ENCODE data around the gene XPR1. TPM values are rescaled to one million over a fixed set of nuclear protein-coding genes. Genes with fewer than 3 reads are reported as not detected.

Gene XPR1
- total RNA-seq, 1 donor from 2014 or later = 62.1 TPM

GRCh38 chr1:180921386-180921785 is 289.6 kb downstream of the XPR1 start:
- Mint-ChIP-seq H3K27me3 (ENCODE audit: unreplicated experiment) (peaks cover 11% of the 10 kb centered on the region), H3K4me1 (ENCODE audit: low read depth, unreplicated experiment) (peaks cover 49% of the 10 kb centered on the region), H3K9me3 (ENCODE audit: unreplicated experiment) (peaks cover 18% of the 10 kb centered on the region), H3K27ac (ENCODE audit: unreplicated experiment) (no peak overlapping the region), H3K4me3 (ENCODE audit: unreplicated experiment) (no peak overlapping the region), H3K36me3 (ENCODE audit: unreplicated experiment) (no peaks in the 10 kb centered on the region)
- no peak for TF ChIP-seq CTCF (IDR thresholded peaks at IDR 0.05; ENCODE audit: partially characterized antibody, unreplicated experiment)
- DNase-seq = no peak

GRCh38 chr1:180921891-180922630 is 290.2 kb downstream of the XPR1 start:
- Mint-ChIP-seq H3K4me1 (ENCODE audit: low read depth, unreplicated experiment) (peaks cover 56% of the 10 kb centered on the region), H3K9me3 (ENCODE audit: unreplicated experiment) (peaks cover 24% of the 10 kb centered on the region), H3K4me3 (ENCODE audit: unreplicated experiment) (peak overlapping the region; percentile 30)

GRCh38 chr1:180922631-180923015 is 290.8 kb downstream of the XPR1 start:
- H3K27ac Mint-ChIP-seq (ENCODE audit: unreplicated experiment) = peak overlapping the region; percentile 82
- peaks cover 27% of the 10 kb centered on the region for H3K9me3 Mint-ChIP-seq (ENCODE audit: unreplicated experiment)
- TF ChIP-seq CTCF (IDR thresholded peaks at IDR 0.05; ENCODE audit: partially characterized antibody, unreplicated experiment) = no peak
- peak overlapping the region; percentile 34 for H3K4me3 Mint-ChIP-seq (ENCODE audit: unreplicated experiment)
- peaks cover 23% of the 10 kb centered on the region for H3K27me3 Mint-ChIP-seq (ENCODE audit: unreplicated experiment)
- H3K36me3 Mint-ChIP-seq (ENCODE audit: unreplicated experiment) = no peaks in the 10 kb centered on the region
- DNase-seq = no peak
- peaks cover 62% of the 10 kb centered on the region for H3K4me1 Mint-ChIP-seq (ENCODE audit: low read depth, unreplicated experiment)

More at GRCh38 chr1:180921891-180922630, 290.2 kb downstream of the XPR1 start:
- H3K27ac Mint-ChIP-seq (ENCODE audit: unreplicated experiment) = peak overlapping the region; percentile 82
- peaks cover 17% of the 10 kb centered on the region for H3K27me3 Mint-ChIP-seq (ENCODE audit: unreplicated experiment)
- DNase-seq = no peak
- H3K36me3 Mint-ChIP-seq (ENCODE audit: unreplicated experiment) = no peaks in the 10 kb centered on the region
- TF ChIP-seq CTCF (IDR thresholded peaks at IDR 0.05; ENCODE audit: partially characterized antibody, unreplicated experiment) = no peak

- Mint-ChIP-seq H3K27ac (ENCODE audit: unreplicated experiment) (peak overlapping the region; percentile 82), H3K36me3 (ENCODE audit: unreplicated experiment) (no peaks in the 10 kb centered on the region), H3K27me3 (ENCODE audit: unreplicated experiment) (peaks cover 26% of the 10 kb centered on the region), H3K4me1 (ENCODE audit: low read depth, unreplicated experiment) (peaks cover 60% of the 10 kb centered on the region), H3K4me3 (ENCODE audit: unreplicated experiment) (peak overlapping the region; percentile 53), H3K9me3 (ENCODE audit: unreplicated experiment) (peaks cover 30% of the 10 kb centered on the region)
- TF ChIP-seq CTCF (IDR thresholded peaks at IDR 0.05; ENCODE audit: partially characterized antibody, unreplicated experiment) = no peak
- DNase-seq = peak; percentile 75
These were observed 291.4 kb downstream of the XPR1 start for GRCh38 chr1:180923021-180923841.
